Adrenal gland (tissue), 5 donors: ENCODE data around the gene NDUFS8.

Experiments used
- CTCF ChIP-seq, 6 experiments: fragments of 450-650 bp in 4 of 6; fragments of 200-600 bp in 2 of 6; sonication (generic) in 1 of 6; IDR thresholded peaks; 1 replicate in 5 of 6; 2 replicates in 1 of 6; pipeline versions ENCODE4 v1.5.1 to v1.8.0; 2016 to 2021; ENCODE audit warnings: antibody characterized with exemption in 6 of 6, mild to moderate bottlenecking in 2 of 6, moderate library complexity in 1 of 6
- POLR2A ChIP-seq, 2 donors: fragments of 450-650 bp; IDR thresholded peaks; one replicate each; pipeline ENCODE4 v1.6.1; 2017; ENCODE audit warnings: antibody characterized with exemption in 2 of 2, mild to moderate bottlenecking in 2 of 2, moderate library complexity in 1 of 2
- donor health status: DM: no; HTN: no; CAD: no.

- TF ChIP-seq CTCF (IDR thresholded peaks at IDR 0.05) (no peak), POLR2A (IDR thresholded peaks at IDR 0.05) (peak in 1 of 2 donors; percentile 41)
These were observed 9.8 kb downstream of the NDUFS8 start for GRCh38 chr11:68040101-68040956.
